HCT116 (cell line): Measurements from ENCODE around the gene TMEM132E. TPM values are rescaled to one million over a fixed set of nuclear protein-coding genes. Genes with fewer than 3 reads are reported as not detected.

Experiments
- ATAC-seq: fragments of 200-7000 bp; cut with Tn5 transposase; 2 replicates; pipeline ENCODE4 v1.9.1; 2020; ENCODE audit warnings: mild to moderate bottlenecking, moderate library complexity
- BruUV-seq: library from RNA; stranded (reverse); fragments of 400-500 nt; replicated peaks from 2 replicates; lab custom pipeline; 2021; lab: Mats Ljungman, UMichigan
- CTCF ChIA-PET: fragments of 300-600 bp; sonication (Branson Sonifier 250); formaldehyde crosslinking; loops from one replicate; lab custom pipeline; 2021; ENCODE audit warnings: antibody characterized with exemption; lab: Charles Lee
- POLR2A ChIA-PET: fragments of 300-600, 350-600 bp; sonication (Branson Sonifier 250); formaldehyde crosslinking; loops from one replicate; lab custom pipeline; 2021; ENCODE audit warnings: antibody characterized with exemption; lab: Charles Lee
- RAD21 ChIA-PET, 2 experiments: fragments of 300-600 bp; sonication (Branson Sonifier 250); formaldehyde crosslinking; loops; one replicate each; lab custom pipeline; 2023; ENCODE audit warnings: low total read pairs in 2 of 2; ENCODE audit not compliant: uncharacterized antibody in 2 of 2, unreplicated experiment in 2 of 2, low non-redundant PET in 1 of 2; lab: Charles Lee
- DNase-seq: peaks from one replicate; pipeline ENCODE4 v3.0.0-alpha.2; 2010; ENCODE audit warnings: low read depth, low spot score
- H2AFZ ChIP-seq: fragments of 200-600 bp; shearing (Covaris generic), sonication (generic); 2 replicates; pipeline ENCODE4 v1.6.1; 2017; ENCODE audit warnings: low read depth, mixed run types, mixed read lengths, antibody characterized with exemption, low read length; ENCODE audit not compliant: poor library complexity, severe bottlenecking
- H3K27ac ChIP-seq: 2 replicates; pipeline ENCODE4 v1.5.1; 2012; ENCODE audit warnings: low read depth, low read length
- H3K27me3 ChIP-seq: fragments of 200-600 bp; sonication (generic); 2 replicates; pipeline ENCODE4 v1.6.1; 2016; ENCODE audit warnings: mixed run types, low read length, mixed read lengths; ENCODE audit not compliant: insufficient read depth
- H3K36me3 ChIP-seq, 2 experiments: fragments of 200-500 bp in 1 of 2; fragments of 200-600 bp in 1 of 2; sonication (Bioruptor generic) in 1 of 2; sonication (generic) in 1 of 2; 2 replicates each; pipeline versions ENCODE4 v1.5.1 to v1.6.1; 2014 to 2016; ENCODE audit warnings: low read length in 2 of 2, inconsistent platforms in 1 of 2, mixed read lengths in 1 of 2, mixed run types in 1 of 2; ENCODE audit not compliant: insufficient read depth in 2 of 2, control insufficient read depth in 1 of 2
- H3K4me1 ChIP-seq, 2 experiments: fragments of 200-600 bp in 1 of 2; sonication (generic) in 1 of 2; 2 replicates each; pipeline versions ENCODE4 v1.5.1 to v1.6.1; 2012 to 2017; ENCODE audit warnings: low read length in 2 of 2, inconsistent platforms in 1 of 2, mild to moderate bottlenecking in 1 of 2, mixed read lengths in 1 of 2, mixed run types in 1 of 2, moderate library complexity in 1 of 2; ENCODE audit not compliant: insufficient read depth in 2 of 2, control insufficient read depth in 1 of 2
- H3K4me2 ChIP-seq: fragments of 200-600 bp; sonication (generic); 2 replicates; pipeline ENCODE4 v1.6.1; 2017; ENCODE audit warnings: mixed run types, low read length, mixed read lengths
- H3K4me3 ChIP-seq, 2 experiments: fragments of 200-600 bp in 1 of 2; sonication (generic) in 1 of 2; replicated peaks in 1 of 2; 2 replicates each; pipeline ENCODE4 v1.5.1; 2011 to 2016; ENCODE audit warnings: low read length in 2 of 2, control low read depth in 1 of 2, low read depth in 1 of 2, mild to moderate bottlenecking in 1 of 2, mixed read lengths in 1 of 2, mixed run types in 1 of 2
- H3K79me2 ChIP-seq: fragments of 200-600 bp; sonication (generic); 2 replicates; pipeline ENCODE4 v1.6.1; 2017; ENCODE audit warnings: mild to moderate bottlenecking, mixed run types, low read length, moderate library complexity, mixed read lengths; ENCODE audit not compliant: insufficient read depth
- H3K9ac ChIP-seq: fragments of 200-600 bp; sonication (generic); 2 replicates; pipeline ENCODE4 v1.6.1; 2016; ENCODE audit warnings: low read length, mixed read lengths
- H3K9me2 ChIP-seq: fragments of 200-600 bp; sonication (generic), shearing (Covaris generic); 2 replicates; pipeline ENCODE4 v1.6.1; 2017; ENCODE audit warnings: mixed run types, mild to moderate bottlenecking, moderate library complexity; ENCODE audit not compliant: insufficient read depth
- H3K9me3 ChIP-seq, 2 experiments: fragments of 200-500 bp in 1 of 2; fragments of 200-600 bp in 1 of 2; sonication (Bioruptor generic) in 1 of 2; sonication (generic) in 1 of 2; 2 replicates each; pipeline ENCODE4 v1.6.1; 2014 to 2017; ENCODE audit warnings: low read length in 2 of 2, mixed read lengths in 2 of 2, inconsistent platforms in 1 of 2, low read depth in 1 of 2, mild to moderate bottlenecking in 1 of 2, mixed run types in 1 of 2, moderate library complexity in 1 of 2; ENCODE audit not compliant: control insufficient read depth in 1 of 2, insufficient read depth in 1 of 2
- H4K20me1 ChIP-seq: fragments of 200-600 bp; sonication (generic), shearing (Covaris generic); 2 replicates; pipeline ENCODE4 v1.6.1; 2017; ENCODE audit warnings: mixed run types, mild to moderate bottlenecking, moderate library complexity; ENCODE audit not compliant: insufficient read depth
- CBX3 ChIP-seq: IDR thresholded peaks from 2 replicates; pipeline ENCODE4 v1.6.1; 2012; ENCODE audit warnings: low read depth
- JUND ChIP-seq: IDR thresholded peaks from 2 replicates; pipeline ENCODE4 v1.6.1; 2012
- POLR2A ChIP-seq: IDR thresholded peaks from 2 replicates; pipeline ENCODE4 v1.7.0; 2011; ENCODE audit warnings: borderline replicate concordance; ENCODE audit not compliant: insufficient read depth, insufficient read length; ENCODE audit errors: extremely low read depth
- POLR2AphosphoS5 ChIP-seq: IDR thresholded peaks from 2 replicates; pipeline ENCODE4 v1.6.1; 2011; ENCODE audit warnings: mild to moderate bottlenecking, low read depth, low read length, moderate library complexity
- TCF7L2 ChIP-seq: IDR thresholded peaks from 2 replicates; pipeline ENCODE4 v1.7.0; 2011; ENCODE audit warnings: borderline replicate concordance, inconsistent platforms; ENCODE audit not compliant: insufficient read depth, insufficient read length; ENCODE audit errors: extremely low read depth
- YY1 ChIP-seq: IDR thresholded peaks from 2 replicates; pipeline ENCODE4 v1.6.1; 2011; ENCODE audit warnings: low read length, low read depth, moderate library complexity, mild to moderate bottlenecking; ENCODE audit not compliant: insufficient replicate concordance; ENCODE audit errors: extremely low read depth
- ZNF274 ChIP-seq: fragments of 200-500 bp; sonication (Bioruptor generic); IDR thresholded peaks from 2 replicates; pipeline ENCODE4 v1.6.1; 2014; ENCODE audit warnings: mild to moderate bottlenecking, low read depth, low read length, inconsistent platforms
- intact Hi-C: fragments of 100-400 bp; cut with micrococcal nuclease; formaldehyde crosslinking; loops from 2 replicates; pipeline ENCODE4 v1.10.0; 2022
- total RNA-seq: library from RNA; stranded (reverse); gene quantifications from one replicate; pipeline ENCODE4 v1.2.1, GENCODE V29; 2021; ENCODE audit not compliant: unreplicated experiment
- TF ChIP-seq, protein P1 (sequence below), 3 experiments: fragments of 200-600 bp in 1 of 3; sonication (generic) in 1 of 3; IDR thresholded peaks in 2 of 3; conservative IDR thresholded peaks in 1 of 3; 2 replicates each; pipeline ENCODE4 v1.5.1; 2012 to 2017; ENCODE audit warnings: low read depth in 2 of 3, low read length in 2 of 3, antibody characterized with exemption in 1 of 3, borderline replicate concordance in 1 of 3, control low read depth in 1 of 3, mild to moderate bottlenecking in 1 of 3, mixed read lengths in 1 of 3, mixed run types in 1 of 3, moderate library complexity in 1 of 3; ENCODE audit not compliant: insufficient read depth in 1 of 3

Gene TMEM132E
- total RNA-seq, 1 experiment from 2014 or later, result not detected

DNA sequence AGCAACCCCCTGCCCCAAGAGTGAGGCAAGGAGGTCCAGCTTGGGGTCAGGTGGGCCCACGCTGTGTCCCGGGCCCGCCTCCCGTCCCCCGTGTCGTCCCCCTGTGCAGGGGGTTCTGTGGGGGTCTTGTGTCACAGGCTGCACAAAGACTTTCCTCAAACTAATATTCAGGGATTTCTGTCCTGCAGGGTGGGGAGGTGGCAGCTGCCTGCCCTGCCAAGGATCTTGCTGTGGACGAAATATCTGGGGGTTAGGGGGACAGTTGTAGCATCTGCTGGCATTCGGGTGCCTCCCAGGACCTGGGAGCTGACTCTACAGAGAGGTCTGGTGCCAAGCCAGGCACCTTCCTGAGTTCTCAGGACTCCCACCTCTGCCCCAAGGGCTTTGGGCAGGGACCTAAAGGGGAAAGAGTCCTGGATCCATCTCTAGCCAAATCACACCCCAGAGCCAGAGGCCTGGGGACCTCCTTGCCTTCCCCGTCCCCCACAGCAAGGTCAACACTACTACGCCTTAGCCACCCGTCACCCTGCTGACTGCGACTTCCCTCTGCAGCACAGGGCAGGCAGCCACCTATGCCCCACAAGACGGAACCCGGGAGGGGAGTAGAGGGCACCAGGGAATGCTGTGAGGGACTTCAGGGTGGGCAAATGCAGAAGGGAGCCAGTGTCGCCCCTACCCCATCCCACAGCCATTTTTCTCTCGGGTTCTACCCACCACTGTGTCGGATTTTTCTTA lies 59.3 kb downstream of the TMEM132E start:
- Histone ChIP-seq H3K27ac (no peak overlapping the region), H3K4me1 (no peaks in the 10 kb centered on the region), H3K9ac (no peak overlapping the region), H3K36me3 (no peaks in the 10 kb centered on the region), H4K20me1 (no peaks in the 10 kb centered on the region), H3K79me2 (no peaks in the 10 kb centered on the region), H3K9me2 (no peaks in the 10 kb centered on the region), H2AFZ (no peak overlapping the region), H3K4me3 (no peak overlapping the region), H3K4me2 (no peak overlapping the region; the same call in 1 of the 2 replicates), H3K9me3 (no peaks in the 10 kb centered on the region), H3K27me3 (peaks cover 37% of the 10 kb centered on the region)
- intact Hi-C loops, result loop anchor here (1.0 to 2.0 kb wide), 4 partner anchors 53 to 218 kb away; no protein-coding TSS in a partner anchor
- ChIA-PET CTCF (interaction anchor here (1.0 to 2.2 kb wide), 3 partner anchors 23 to 96 kb away, joined by 3 to 9 read pairs (median 6); no protein-coding TSS in a partner anchor), POLR2A (no interaction called here), RAD21 (no interaction called here)
- BruUV-seq, result no TSS peak
- TF ChIP-seq POLR2AphosphoS5, result no peak
- TF ChIP-seq, protein P1, sequence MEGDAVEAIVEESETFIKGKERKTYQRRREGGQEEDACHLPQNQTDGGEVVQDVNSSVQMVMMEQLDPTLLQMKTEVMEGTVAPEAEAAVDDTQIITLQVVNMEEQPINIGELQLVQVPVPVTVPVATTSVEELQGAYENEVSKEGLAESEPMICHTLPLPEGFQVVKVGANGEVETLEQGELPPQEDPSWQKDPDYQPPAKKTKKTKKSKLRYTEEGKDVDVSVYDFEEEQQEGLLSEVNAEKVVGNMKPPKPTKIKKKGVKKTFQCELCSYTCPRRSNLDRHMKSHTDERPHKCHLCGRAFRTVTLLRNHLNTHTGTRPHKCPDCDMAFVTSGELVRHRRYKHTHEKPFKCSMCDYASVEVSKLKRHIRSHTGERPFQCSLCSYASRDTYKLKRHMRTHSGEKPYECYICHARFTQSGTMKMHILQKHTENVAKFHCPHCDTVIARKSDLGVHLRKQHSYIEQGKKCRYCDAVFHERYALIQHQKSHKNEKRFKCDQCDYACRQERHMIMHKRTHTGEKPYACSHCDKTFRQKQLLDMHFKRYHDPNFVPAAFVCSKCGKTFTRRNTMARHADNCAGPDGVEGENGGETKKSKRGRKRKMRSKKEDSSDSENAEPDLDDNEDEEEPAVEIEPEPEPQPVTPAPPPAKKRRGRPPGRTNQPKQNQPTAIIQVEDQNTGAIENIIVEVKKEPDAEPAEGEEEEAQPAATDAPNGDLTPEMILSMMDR (IDR thresholded peaks at IDR 0.05 in 2 of 3, conservative IDR thresholded peaks at IDR 0.05 in 1 of 3; ENCODE audit: borderline replicate concordance in 1 of 3, insufficient read depth in 1 of 3, low read depth in 2 of 3, low read length in 2 of 3), result 0 out of 6 replicates have a peak, but pooled peaks of 1 of the 3 experiments have one; percentile 4
- ATAC-seq, result no peak
- DNase-seq, result no peak

DNA sequence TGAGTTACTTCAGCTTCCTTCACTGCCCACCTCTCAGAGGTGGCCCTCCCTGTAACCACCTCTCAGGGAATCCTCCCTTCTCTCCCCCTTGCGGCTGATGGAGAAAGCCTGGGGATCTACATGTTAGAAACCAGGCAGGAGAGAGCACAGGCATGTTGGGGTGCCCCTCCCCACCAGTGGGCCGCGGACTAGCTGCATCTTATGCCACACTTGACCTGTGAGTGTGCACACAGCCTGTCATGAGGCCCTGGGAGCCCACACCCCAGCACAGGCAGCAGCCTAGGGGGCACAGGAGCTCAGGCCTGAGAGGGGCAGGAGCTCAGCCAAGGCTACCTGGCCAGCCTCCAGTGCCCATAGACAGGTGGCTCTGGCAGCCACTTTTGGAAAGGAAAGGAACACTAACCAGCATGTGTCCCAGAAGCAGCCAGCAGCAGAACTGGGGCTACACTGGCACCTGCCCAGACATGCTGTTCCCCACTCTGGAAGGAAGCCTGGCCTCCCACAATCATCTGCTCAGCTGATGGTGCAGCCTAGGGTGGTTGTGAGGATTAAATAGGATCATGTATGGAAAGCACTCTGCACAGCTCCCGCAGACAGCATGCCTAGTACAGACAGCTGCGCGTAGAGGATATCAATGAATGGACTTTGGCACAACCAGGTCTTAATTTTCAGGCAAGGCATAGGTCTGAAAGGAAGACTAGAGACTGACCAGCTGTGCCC lies 60.5 kb downstream of the TMEM132E start:
- no peaks in the 10 kb centered on the region for H3K9me3 ChIP-seq
- no peak overlapping the region for H2AFZ ChIP-seq
- DNase-seq (no peak), ATAC-seq (no peak)
- TF ChIP-seq POLR2A (no peak), ZNF274 (no peak), YY1 (no peak), TCF7L2 (no peak), CBX3 (no peak), JUND (no peak)
- no peaks in the 10 kb centered on the region for H3K9me2 ChIP-seq
- no peaks in the 10 kb centered on the region for H3K79me2 ChIP-seq
- POLR2A ChIA-PET, result no interaction called here
- RAD21 ChIA-PET, result no interaction called here
- H3K27ac ChIP-seq, result no peak overlapping the region
- no peak overlapping the region for H3K4me3 ChIP-seq
- H3K4me1 ChIP-seq, result no peaks in the 10 kb centered on the region
- BruUV-seq, result no TSS peak
- no peaks in the 10 kb centered on the region for H4K20me1 ChIP-seq
- CTCF ChIA-PET, result interaction anchor here (1.0 to 2.2 kb wide), 2 partner anchors 55 to 97 kb away, joined by 3 to 6 read pairs; no protein-coding TSS in a partner anchor
- no peaks in the 10 kb centered on the region for H3K36me3 ChIP-seq
- H3K27me3 ChIP-seq, result peaks cover 49% of the 10 kb centered on the region
- intact Hi-C loops, result loop anchor here (2.0 kb wide), 2 partner anchors 97 to 219 kb away; no protein-coding TSS in a partner anchor
- no peak overlapping the region for H3K9ac ChIP-seq
- H3K4me2 ChIP-seq, result no peak overlapping the region
